Activated CD4-positive, alpha-beta T cell treated with anti-CD3 and anti-CD28 coated beads, Interleukin-10, Interleukin-2, amounts not matched to agents 100 ng/mL and 50 ng/mL, durations not matched to agents 16 hours and 8 hours (primary cell): Measurements from ENCODE around the gene LYRM7.
"Not testable (repeated sequence)": the region's sequence is repeated elsewhere in the genome, so short reads cannot be mapped to it uniquely, and the experiment has no call there.

Source experiments
- DNase-seq: peaks from one replicate; pipeline ENCODE4 v3.0.0-alpha.2; 2020

Gene LYRM7

DNA sequence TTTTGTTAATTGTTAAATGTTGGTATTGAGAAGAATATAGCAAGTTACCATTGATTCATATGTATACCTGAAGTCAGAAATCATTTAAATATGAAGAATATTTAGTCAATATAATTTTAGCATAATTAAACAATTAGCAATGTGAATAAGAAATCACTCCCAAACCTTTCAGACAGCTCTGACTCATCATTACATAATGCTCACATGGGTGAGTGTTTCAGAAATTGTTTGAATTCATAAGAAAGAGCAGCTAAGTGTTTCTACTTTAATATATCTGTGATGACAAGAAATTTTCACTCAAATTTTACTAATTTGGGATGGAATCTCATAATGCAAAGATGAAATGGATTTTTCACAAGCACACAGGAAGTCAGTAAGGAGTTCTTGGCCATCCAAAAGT, 51.1 kb downstream of the LYRM7 start:
- DNase-seq, result peak; percentile 11

- no peak for DNase-seq
Observed at GRCh38 chr5:131222731-131223130, 52.0 kb downstream of the LYRM7 start.

DNA sequence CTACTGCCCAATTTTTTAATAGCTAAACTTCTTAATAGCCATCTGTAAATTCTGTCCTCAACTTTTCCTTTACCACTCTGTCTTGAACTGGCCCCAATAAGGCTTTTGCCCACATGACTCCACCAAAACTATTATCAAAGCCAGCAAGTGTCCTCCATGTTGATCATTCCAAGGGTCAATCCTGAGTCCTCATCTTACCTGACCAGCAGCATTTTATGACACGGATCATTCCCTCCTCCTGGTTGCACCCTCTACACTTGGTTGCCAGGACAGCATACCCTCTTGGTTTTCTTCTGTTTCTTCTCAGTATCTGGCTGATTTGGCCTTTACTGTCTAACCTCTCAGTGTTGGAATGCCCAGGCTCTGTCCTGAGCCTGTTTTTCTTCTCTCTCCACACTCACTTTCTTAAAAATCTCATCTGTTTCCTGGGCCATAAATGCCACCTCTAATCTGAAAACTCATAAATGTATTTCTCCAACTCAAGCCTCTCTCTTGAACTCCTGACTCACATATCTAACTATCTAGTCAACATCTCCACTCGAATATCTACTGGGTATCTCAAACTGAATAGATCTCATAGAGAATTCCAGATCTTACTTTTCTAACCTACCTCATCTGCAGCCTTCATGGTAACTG, 53.1 kb downstream of the LYRM7 start:
- DNase-seq, result no peak

DNA sequence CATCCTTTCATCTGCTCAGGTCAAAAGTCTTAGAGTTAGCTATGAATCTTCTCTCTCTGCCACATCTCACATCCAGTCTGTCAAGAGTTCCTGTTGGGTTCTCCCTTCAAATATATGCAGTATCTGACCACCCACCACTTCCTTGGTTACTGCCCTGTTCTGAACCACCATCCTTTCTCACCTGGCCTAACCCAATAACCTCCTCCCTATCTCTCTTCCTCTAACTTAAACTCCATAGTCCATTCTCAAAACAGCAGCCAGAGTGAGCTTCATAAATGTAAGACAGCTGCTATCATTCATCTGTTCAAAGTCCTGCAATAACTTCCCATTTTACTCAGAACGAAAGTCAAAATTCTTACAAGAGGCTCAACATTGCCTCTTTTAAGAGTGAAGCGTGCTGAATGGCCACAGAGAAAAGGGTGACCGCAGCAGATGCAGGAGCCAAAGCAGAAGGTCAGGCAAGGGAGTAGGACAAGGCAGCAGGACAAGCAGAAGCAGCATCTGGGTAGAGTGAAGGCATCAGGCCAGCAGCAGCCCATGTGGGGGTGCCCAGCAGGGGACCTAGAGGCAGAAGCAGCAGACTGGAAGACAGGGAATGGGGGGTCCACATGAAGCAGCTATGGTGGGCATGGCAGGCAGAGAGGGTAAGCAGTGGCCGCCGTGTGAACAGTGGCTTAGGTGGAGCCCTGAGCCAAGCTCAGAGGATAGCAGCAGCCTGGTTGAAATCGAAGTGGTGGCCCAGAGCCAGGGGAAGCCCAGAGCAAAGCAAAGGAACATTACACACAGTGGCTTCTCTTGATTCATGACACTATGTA, 53.9 kb downstream of the LYRM7 start:
- DNase-seq, result peak; percentile 49

DNA sequence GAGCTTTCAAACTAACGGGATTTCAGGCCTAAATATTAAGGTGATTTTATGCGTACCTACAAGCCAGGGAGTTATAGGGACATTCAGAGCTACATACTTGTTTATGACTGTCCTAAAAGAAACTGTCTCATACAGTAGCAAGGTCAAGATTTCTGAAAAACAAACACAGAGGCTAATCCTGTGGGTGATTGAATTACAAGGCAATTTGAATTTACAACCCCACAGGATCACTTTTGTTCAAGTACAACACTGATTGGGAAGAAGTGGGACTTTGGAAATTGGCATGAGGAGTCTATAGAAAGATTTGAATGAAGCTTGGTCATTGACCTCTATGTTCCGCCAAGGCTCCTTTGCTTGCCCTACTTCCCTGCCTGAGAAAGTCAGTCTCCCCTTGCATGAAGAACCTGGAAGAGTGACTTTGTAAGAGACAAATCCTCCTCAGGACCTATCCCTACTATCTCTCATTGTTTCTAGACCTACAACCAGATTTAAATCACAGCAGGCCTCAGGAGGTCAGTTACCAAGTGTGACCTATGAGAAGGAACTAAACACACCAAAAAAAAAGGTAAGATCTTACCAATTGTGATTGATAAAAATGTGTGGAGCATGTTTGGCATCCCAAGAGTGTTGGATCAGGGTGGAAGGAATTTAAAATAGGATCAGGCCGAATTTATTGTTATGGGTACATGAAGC, 54.7 kb downstream of the LYRM7 start:
- DNase-seq, result no peak

GRCh38 chr5:131226899-131227298, 56.2 kb downstream of the LYRM7 start:
- DNase-seq, result no peak

GRCh38 chr5:131228646-131229045, 57.9 kb downstream of the LYRM7 start:
- DNase-seq, result no peak

- no peak for DNase-seq
Observed at GRCh38 chr5:131229623-131230022, 58.9 kb downstream of the LYRM7 start.

DNA sequence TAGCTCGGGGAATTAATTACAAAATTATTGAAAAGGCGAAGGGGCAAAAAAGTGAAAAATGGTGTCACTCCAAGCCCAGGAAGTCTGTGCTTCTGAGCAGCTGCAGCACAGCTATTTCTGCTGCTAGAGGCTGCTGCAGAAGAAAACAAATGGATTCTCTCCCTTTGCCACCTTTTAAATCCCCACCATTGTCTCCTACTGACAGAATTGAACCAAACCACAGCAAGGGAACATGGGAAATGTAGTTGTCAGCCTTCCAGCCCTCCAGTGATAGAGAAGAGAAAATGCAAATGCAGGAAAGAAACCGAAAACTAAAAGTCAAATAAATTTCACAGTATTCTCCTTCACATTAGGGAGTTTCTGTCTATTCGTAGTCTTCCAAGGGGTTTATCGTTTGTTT, 59.7 kb downstream of the LYRM7 start:
- no peak for DNase-seq

DNA sequence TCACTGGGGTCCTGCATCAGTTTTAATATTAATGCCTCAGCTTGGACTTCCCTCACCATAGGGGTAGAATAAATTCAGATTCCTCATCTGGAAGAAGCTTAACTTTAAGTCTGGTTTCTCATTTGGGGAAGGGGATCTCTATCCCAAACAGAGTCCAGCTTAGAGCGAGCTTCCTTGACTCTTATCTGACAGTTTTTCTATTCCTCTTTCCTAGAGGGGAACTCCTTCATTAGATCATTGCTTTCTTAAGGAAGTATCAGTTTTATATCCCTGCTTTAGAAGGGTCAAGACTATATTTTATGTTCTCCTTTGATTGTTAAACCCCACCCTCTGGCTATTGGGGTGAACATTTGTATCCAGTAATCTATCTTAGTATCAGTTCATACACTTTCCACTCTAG, 68.9 kb downstream of the LYRM7 start:
- no peak for DNase-seq

GRCh38 chr5:131242728-131243255, 72.0 kb downstream of the LYRM7 start:
- peak; percentile 68 for DNase-seq

DNA sequence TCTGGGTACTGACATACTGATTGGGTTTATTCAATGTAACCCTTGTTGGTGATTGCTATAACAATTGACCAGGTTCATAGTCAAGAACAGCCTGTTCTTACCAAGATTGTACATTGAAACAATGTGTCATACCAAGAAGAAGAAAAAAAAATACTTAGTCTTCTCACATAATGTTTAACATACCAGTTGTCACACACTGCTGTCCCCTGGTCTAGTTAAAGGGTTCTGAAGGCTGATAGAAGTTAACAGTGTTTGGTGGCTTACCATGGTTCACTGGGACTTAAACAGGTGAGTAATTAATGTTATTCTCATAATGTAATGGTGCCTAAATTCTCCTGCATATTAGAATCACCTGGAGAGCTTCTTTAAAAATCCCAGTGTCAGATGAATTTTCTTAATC, 74.6 kb downstream of the LYRM7 start:
- DNase-seq, result no peak

- DNase-seq, result no peak
Observed at GRCh38 chr5:131245948-131246347, 75.2 kb downstream of the LYRM7 start.

GRCh38 chr5:131246504-131246903, 75.8 kb downstream of the LYRM7 start:
- no peak for DNase-seq

DNA sequence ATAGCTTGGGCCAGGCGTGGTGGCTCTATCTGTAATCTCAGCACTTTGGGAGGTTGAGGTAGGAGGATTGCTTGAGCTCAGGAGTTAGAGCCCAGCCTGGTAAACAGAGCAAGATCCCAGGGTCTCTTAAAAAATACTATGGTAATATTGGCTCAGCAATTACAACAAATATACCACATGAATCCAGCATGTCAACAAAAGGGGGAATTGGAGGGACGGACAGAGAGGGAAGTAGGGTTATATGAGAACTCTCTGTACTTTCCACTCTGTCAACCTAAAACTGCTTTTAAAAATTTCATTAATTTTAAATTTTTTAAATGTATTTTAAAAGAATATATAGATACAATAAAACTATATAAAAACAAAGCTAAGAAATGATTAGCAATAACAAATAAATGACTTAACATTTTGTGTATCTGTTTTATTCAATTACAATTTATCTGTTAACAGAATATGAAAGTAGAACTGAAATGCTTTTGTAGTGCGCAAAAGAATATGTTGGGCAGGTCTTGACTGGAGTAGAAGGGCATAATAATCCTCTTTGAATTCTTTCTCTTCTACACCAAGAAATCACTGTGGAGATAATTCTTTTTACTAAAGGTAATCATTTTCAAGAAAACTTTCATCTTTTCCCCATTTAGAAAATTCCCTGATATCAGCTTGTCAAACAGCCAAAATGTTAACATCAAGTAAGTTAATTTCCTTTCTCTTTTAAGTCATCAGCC, 80.2 kb downstream of the LYRM7 start:
- no peak for DNase-seq

DNA sequence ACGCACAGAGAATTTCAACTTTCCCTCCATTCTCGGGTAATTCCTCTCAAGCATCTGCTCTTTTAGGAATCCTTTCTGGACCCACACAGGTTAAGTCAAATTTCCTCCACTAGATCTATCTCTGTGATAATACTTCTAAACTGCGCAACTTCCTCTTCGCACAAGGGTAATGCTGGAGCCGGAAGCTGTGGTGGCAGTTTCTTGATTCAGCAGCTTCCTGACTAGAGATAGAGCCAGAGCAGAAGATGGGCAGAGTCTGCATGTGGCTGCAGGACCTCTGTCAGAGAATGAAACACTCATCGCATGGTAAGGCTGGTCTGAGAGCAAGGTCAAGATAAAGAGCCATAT, 82.1 kb downstream of the LYRM7 start:
- peak; percentile 94 for DNase-seq

GRCh38 chr5:131254025-131254424, 83.3 kb downstream of the LYRM7 start:
- DNase-seq, result not testable (repeated sequence)

DNA sequence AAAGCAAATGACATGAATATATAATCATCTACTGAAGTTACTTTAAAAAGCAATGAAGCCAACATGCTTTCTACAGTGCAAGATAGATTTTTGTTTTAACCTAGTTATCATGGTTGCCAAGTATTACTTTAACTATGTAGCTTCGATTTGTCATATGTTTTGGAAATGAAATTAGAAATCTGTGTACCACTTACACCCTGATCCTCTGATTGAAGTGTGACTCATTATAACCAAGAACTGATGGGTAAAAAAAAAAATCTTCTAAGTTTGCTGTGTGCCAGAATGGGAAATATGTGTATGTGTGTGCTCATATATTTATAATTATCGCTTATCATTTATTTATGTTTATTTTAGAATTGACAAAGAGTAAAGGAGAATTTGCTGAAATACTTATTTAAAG, 84.0 kb downstream of the LYRM7 start:
- peak; percentile 67 for DNase-seq
